Glutamatergic neuron (in vitro differentiated cells): ENCODE results near the gene CSNK2B. TPM values are rescaled to one million over a fixed set of nuclear protein-coding genes. Genes with fewer than 3 reads are reported as not detected.

ENCODE experiments used
- DNase-seq: peaks from one replicate; pipeline ENCODE4 v3.0.0; 2022
- H3K27ac Mint-ChIP-seq: one replicate; pipeline ENCODE4 v1.8.0; 2020; ENCODE audit warnings: mild to moderate bottlenecking, mixed read lengths, inconsistent platforms; ENCODE audit not compliant: unreplicated experiment
- H3K27me3 Mint-ChIP-seq: one replicate; pipeline ENCODE4 v1.8.0; 2020; ENCODE audit warnings: mild to moderate bottlenecking, moderate library complexity, mixed read lengths, inconsistent platforms; ENCODE audit not compliant: unreplicated experiment
- H3K36me3 Mint-ChIP-seq: one replicate; pipeline ENCODE4 v1.8.0; 2020; ENCODE audit warnings: mild to moderate bottlenecking, mixed read lengths, inconsistent platforms; ENCODE audit not compliant: unreplicated experiment
- H3K4me1 Mint-ChIP-seq: one replicate; pipeline ENCODE4 v1.8.0; 2020; ENCODE audit warnings: mild to moderate bottlenecking, low read depth, mixed read lengths, inconsistent platforms; ENCODE audit not compliant: unreplicated experiment
- H3K4me3 Mint-ChIP-seq: one replicate; pipeline ENCODE4 v1.8.0; 2020; ENCODE audit warnings: mild to moderate bottlenecking, mixed read lengths, inconsistent platforms; ENCODE audit not compliant: unreplicated experiment
- H3K9me3 Mint-ChIP-seq: one replicate; pipeline ENCODE4 v1.8.0; 2020; ENCODE audit warnings: mild to moderate bottlenecking, moderate library complexity, mixed read lengths, inconsistent platforms; ENCODE audit not compliant: unreplicated experiment
- total RNA-seq: library from RNA; stranded (reverse); fragmentation: NEBNext Ultra II Directional; extraction: Animal tissue kit (Norgen Biotek cat#: 25700); gene quantifications from one replicate; pipeline ENCODE4 v1.2.1, GENCODE V29; 2021; ENCODE audit not compliant: unreplicated experiment
- TF ChIP-seq, protein P1 (sequence below): fragments of 200-600 bp; sonication (generic); IDR thresholded peaks from one replicate; pipeline ENCODE4 v1.5.0; 2021; ENCODE audit not compliant: partially characterized antibody, unreplicated experiment

Gene CSNK2B
- total RNA-seq, 1 donor from 2014 or later: 214 TPM

DNA sequence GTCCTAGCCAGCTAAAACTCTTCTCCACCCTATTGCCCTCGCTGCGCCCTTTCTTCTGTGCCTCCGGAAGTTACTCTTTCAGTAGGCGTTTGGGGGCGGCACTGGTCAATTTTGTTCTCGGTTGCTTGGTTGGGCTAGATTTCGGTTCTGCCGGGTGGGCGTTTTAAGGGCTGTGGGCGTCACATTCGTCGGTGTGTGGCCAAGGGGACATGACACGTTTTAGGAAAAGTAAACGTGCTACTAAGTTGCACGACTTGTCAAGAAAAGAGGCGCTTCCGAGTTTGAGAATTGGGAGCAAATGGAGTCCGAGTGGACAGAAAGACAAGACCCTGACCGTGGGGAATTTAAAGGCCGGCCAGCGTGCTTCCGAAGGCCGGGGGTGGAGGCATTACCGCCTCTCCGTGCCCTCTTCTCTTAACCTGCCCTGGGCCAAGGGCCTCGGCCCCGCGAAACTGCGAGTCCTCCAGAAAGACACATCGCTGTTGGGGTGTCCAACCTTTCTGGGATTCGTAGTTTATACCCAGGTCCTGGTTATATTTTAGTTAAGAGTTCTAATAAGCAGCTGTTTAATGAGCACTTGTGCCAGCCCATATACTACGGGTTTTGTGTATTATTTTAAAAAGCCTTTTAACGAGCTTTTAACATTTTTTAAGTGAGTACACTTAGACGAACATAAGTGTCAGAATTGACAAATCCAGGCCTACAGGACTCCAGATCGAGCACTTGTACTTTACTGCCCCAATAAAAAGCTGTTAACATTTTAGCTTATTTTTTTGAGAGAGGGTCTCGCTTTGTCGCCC, 12.8 kb upstream of the CSNK2B start:
- Mint-ChIP-seq H3K27me3 (peaks cover 20% of the 10 kb centered on the region), H3K27ac (peak overlapping the region; percentile 99), H3K9me3 (peaks cover 15% of the 10 kb centered on the region), H3K4me1 (peaks cover 16% of the 10 kb centered on the region), H3K36me3 (peaks cover 4% of the 10 kb centered on the region), H3K4me3 (peak overlapping the region; percentile 93)
- TF ChIP-seq, protein P1, sequence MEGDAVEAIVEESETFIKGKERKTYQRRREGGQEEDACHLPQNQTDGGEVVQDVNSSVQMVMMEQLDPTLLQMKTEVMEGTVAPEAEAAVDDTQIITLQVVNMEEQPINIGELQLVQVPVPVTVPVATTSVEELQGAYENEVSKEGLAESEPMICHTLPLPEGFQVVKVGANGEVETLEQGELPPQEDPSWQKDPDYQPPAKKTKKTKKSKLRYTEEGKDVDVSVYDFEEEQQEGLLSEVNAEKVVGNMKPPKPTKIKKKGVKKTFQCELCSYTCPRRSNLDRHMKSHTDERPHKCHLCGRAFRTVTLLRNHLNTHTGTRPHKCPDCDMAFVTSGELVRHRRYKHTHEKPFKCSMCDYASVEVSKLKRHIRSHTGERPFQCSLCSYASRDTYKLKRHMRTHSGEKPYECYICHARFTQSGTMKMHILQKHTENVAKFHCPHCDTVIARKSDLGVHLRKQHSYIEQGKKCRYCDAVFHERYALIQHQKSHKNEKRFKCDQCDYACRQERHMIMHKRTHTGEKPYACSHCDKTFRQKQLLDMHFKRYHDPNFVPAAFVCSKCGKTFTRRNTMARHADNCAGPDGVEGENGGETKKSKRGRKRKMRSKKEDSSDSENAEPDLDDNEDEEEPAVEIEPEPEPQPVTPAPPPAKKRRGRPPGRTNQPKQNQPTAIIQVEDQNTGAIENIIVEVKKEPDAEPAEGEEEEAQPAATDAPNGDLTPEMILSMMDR: no peak
- peak; percentile 78 for DNase-seq

DNA sequence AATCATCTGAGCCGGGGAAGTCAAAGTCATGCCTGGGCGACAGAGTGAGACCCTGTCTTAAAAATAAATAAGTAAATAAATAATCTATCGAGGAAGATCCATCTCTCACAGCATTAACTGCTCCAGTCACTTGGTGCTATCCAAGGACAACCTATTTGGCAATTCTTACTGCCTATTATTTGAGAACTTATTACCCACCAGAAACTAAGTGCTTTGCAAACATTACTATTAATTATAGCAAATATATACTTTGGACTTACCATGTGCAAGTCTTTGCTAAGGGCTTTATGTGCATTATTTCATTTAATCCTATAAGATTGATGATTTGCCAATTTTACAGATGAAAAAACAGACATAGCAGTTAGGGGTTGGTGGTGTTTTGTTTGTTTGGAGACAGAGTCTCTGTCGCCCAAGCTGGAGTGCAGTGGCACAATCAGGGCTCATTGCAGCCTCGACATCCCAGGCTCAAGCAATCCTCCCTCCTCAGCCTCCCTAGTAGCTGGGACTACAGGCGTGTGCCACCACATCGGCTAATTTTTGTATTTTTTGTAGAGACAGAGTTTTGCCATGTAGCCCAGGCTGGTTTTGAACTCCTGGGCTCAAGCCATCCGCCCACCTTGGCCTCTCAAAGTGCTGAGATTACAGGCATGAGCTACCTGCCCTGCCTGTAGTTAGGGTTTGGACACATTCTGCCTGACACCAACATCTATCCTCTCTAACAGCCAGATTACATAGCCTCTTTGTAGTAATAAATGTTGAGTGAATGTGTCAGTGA, 11.1 kb upstream of the CSNK2B start:
- H3K27ac Mint-ChIP-seq: no peak overlapping the region
- peaks cover 14% of the 10 kb centered on the region for H3K9me3 Mint-ChIP-seq
- peaks cover 23% of the 10 kb centered on the region for H3K27me3 Mint-ChIP-seq
- TF ChIP-seq, protein P1: no peak
- H3K36me3 Mint-ChIP-seq: peaks cover 4% of the 10 kb centered on the region
- no peak for DNase-seq
- peak overlapping the region; percentile 38 for H3K4me3 Mint-ChIP-seq
- peaks cover 20% of the 10 kb centered on the region for H3K4me1 Mint-ChIP-seq

DNA sequence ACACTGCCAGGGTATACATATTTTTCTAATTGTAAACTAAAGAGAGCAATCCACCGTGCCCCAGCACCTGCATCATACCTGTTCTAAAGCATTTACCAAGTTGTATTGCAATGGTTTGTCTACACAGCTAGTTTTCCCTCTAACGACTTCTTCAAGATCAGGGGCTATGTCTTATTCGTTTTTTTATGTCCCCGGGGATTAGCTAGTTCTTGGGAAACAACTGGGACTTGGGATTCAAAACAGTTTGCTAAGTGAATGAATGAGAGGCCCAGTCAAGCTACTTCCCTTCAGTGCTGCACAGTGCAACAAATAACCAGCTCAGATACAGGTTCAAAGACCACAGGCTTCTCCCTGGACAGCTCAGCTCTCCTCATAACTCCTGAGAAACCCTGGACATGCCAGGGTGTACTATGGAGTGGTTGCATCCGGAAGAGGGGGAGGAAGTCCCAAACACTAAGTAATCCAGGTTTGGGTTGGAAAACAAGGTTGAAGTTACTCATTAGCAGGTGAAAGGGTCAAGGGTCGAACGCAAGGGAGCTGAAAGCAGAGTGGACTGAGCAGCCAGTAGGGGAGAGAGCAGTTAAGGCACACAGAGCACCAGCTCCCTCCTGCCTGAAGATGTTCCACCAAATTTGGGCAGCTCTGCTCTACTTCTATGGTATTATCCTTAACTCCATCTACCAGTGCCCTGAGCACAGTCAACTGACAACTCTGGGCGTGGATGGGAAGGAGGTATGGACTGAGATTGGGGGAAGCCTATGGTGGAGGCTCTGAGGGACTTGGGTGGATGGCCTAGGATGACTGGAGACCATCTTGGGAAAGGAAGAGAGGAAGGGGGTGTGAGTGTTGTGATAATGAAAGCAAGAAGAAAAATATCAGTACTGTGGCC, 10.3 kb upstream of the CSNK2B start, which contains the start of gene APOM:
Gene APOM, plus strand, starts transcription at position 546 of the 889 bp plus-strand sequence. Its CDS starts 73 bp downstream, at position 619.
- peaks cover 4% of the 10 kb centered on the region for H3K36me3 Mint-ChIP-seq
- H3K4me3 Mint-ChIP-seq: peak within 1 kb of the TSS; percentile 61
- H3K4me1 Mint-ChIP-seq: peaks cover 18% of the 10 kb centered on the region
- no peak within 1 kb of the TSS for H3K27ac Mint-ChIP-seq
- H3K9me3 Mint-ChIP-seq: peaks cover 14% of the 10 kb centered on the region
- peaks cover 23% of the 10 kb centered on the region for H3K27me3 Mint-ChIP-seq
- DNase-seq: no peak
- TF ChIP-seq, protein P1: no peak

DNA sequence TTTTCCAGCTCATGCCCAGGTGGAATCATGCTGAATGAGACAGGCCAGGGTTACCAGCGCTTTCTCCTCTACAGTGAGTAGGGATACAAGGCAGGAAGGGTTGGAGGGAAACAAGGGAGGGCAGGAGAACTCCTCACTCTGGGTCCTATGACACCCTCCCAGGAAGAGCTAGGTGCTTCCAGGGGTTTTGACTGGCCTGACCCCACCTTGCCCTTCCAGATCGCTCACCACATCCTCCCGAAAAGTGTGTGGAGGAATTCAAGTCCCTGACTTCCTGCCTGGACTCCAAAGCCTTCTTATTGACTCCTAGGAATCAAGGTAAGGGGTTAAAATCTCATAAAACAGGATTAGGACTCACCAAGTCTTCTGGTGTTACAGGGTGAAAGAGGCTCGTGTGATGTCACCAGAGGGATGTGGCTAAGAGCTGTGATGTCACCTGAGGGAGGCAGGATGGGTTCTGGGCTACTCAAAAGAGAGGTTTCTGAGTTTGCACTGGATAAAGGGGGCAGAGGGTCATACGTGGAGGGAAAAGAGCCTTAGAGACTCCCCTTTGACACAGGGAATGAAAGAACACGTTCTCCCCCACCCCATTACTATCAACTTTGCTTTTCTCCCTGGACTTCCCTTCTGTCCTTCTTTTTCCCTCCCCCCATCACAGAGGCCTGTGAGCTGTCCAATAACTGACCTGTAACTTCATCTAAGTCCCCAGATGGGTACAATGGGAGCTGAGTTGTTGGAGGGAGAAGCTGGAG, 8.3 kb upstream of the CSNK2B start:
- Mint-ChIP-seq H3K4me1 (peaks cover 19% of the 10 kb centered on the region), H3K36me3 (peaks cover 4% of the 10 kb centered on the region), H3K27ac (peak overlapping the region; percentile 17), H3K4me3 (peak overlapping the region; percentile 93), H3K27me3 (peaks cover 16% of the 10 kb centered on the region), H3K9me3 (peaks cover 2% of the 10 kb centered on the region)
- TF ChIP-seq, protein P1: no peak
- no peak for DNase-seq
